SK-N-MC (cell line): ENCODE data around the gene GNAQ.

Experiments
- DNase-seq: peaks from one replicate; pipeline ENCODE4 v3.0.0-alpha.2; 2011; ENCODE audit warnings: low read depth, low spot score
- H3K27ac ChIP-seq: fragments of 200-600 bp; sonication (generic); 2 replicates; pipeline ENCODE4 v1.5.1; 2016; ENCODE audit warnings: mixed run types
- H3K36me3 ChIP-seq: fragments of 200-600 bp; sonication (generic); 2 replicates; pipeline ENCODE4 v1.6.1; 2017; ENCODE audit warnings: antibody characterized with exemption, low read length, mixed read lengths; ENCODE audit not compliant: insufficient read depth
- H3K4me3 ChIP-seq: fragments of 200-600 bp; sonication (generic); 2 replicates; pipeline ENCODE4 v1.5.1; 2016
- H3K9ac ChIP-seq: fragments of 200-600 bp; sonication (generic); 2 replicates; pipeline ENCODE4 v1.8.0; 2017; ENCODE audit warnings: mixed run types, mixed read lengths; ENCODE audit not compliant: insufficient read length
- H3K9me3 ChIP-seq: fragments of 200-600 bp; sonication (generic); 2 replicates; pipeline ENCODE4 v1.6.1; 2017; ENCODE audit warnings: low read depth, mild to moderate bottlenecking, antibody characterized with exemption, low read length, moderate library complexity, mixed read lengths
- EZH2 ChIP-seq: fragments of 200-600 bp; sonication (generic); IDR thresholded peaks from one replicate; pipeline ENCODE4 v1.6.1; 2017; ENCODE audit warnings: antibody characterized with exemption
- FOXP2 ChIP-seq: optimal IDR thresholded peaks from 2 replicates; pipeline ENCODE3; 2011; ENCODE audit warnings: mild to moderate bottlenecking, moderate library complexity; ENCODE audit not compliant: insufficient read depth; ENCODE audit errors: extremely low read length, control extremely low read depth
- POLR2AphosphoS5 ChIP-seq: IDR thresholded peaks from 2 replicates; pipeline ENCODE4 v1.6.1; 2012; ENCODE audit warnings: mild to moderate bottlenecking, low read depth, low read length, borderline replicate concordance

The GNAQ gene

GRCh38 chr9:77853716-77854115, 177.9 kb downstream of the GNAQ start:
- no peak overlapping the region for H3K9ac ChIP-seq
- TF ChIP-seq EZH2 (no peak), POLR2AphosphoS5 (no peak), FOXP2 (no peak)
- no peaks in the 10 kb centered on the region for H3K36me3 ChIP-seq
- no peak for DNase-seq
- no peak overlapping the region for H3K4me3 ChIP-seq
- no peaks in the 10 kb centered on the region for H3K9me3 ChIP-seq
- H3K27ac ChIP-seq: no peak overlapping the region

DNA sequence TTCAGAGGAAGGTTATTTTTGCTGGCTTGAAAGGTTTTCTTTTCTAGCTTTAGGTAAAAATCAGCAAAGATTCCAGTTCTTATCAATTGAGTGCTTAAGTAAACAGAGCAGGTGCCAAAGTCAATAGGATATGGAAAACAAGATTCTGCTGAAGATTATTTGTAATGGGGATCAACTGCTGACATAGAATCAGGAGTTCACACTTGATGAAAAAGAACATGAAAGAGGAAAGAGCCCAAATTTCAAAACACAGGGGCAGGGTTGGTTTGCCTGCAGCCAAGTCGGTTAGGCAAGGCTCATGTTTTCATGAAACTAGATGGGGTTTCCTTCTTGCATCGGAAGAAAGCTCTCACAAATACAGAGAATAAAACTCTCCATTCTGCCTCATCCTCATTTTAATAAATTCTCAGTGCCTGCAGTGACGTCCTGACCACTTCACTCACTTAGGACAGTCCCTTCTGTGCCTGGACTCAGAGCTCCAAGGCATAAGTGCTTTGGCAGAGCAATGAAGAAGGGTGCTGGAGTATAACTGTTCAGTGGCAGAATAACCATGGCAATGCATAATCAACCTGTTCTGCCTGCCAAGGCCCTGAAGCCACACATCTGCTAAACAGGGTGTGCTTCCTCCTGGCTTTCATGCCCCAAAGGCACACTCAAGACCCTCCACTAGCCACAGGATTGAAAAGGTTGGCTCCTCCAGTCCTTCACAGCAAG, 179.6 kb downstream of the GNAQ start:
- Histone ChIP-seq H3K9me3 (no peaks in the 10 kb centered on the region), H3K27ac (no peak overlapping the region), H3K36me3 (no peaks in the 10 kb centered on the region), H3K9ac (no peak overlapping the region), H3K4me3 (no peak overlapping the region)
- DNase-seq: no peak
- TF ChIP-seq FOXP2 (no peak), POLR2AphosphoS5 (no peak), EZH2 (no peak)

DNA sequence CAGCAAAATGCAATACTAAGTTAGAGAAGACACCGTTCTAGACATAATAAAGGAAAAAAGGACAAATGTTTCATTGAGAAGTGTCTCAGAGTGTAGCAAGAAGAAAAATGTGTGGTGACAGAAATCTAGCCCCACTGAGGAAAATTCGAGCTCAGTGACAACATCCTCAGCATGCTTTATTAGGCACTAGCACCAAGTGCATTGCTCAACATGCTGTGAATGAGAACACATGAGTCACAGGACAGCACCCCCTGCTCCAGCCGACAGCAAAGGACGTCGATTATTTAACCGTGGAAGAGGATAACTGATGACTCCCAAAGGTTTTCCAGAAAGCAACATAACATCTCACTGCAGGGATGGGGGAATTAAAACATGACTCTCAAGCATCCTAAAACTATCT, 182.7 kb downstream of the GNAQ start:
- Histone ChIP-seq H3K9ac (no peak overlapping the region), H3K9me3 (no peaks in the 10 kb centered on the region), H3K36me3 (no peaks in the 10 kb centered on the region), H3K4me3 (no peak overlapping the region), H3K27ac (no peak overlapping the region)
- TF ChIP-seq EZH2 (no peak), FOXP2 (no peak)
- DNase-seq: no peak

DNA sequence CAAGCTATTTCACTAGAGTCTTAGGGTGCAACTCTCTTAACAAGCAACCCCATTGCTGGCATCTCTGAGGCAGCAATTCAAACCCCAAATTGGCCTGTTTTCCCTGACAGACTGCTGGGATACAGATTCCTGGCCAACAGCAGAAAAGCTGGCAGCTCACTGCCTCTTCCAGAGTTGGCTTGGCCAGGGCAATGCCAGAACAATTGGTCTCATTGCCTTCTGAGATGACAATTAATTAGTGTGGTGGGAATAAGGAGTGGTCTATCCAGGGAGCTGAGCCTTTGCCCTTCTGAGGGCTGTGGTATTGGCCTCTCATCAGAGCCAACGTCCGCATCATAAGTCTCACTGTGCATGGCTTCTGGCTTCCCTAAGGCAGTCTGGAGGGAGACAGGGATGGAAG, 183.2 kb downstream of the GNAQ start:
- no peak overlapping the region for H3K9ac ChIP-seq
- H3K9me3 ChIP-seq: no peaks in the 10 kb centered on the region
- no peak overlapping the region for H3K27ac ChIP-seq
- H3K4me3 ChIP-seq: no peak overlapping the region
- no peak for DNase-seq
- H3K36me3 ChIP-seq: no peaks in the 10 kb centered on the region
- TF ChIP-seq POLR2AphosphoS5: no peak
- TF ChIP-seq EZH2: no peak
- TF ChIP-seq FOXP2: no peak

- H3K9me3 ChIP-seq: no peaks in the 10 kb centered on the region
- H3K36me3 ChIP-seq: no peaks in the 10 kb centered on the region
- no peak for TF ChIP-seq FOXP2
- no peak for TF ChIP-seq POLR2AphosphoS5
- no peak for TF ChIP-seq EZH2
- DNase-seq: no peak
- H3K9ac ChIP-seq: no peak overlapping the region
- H3K27ac ChIP-seq: peak overlapping the region; percentile 55; the same call in 1 of the 2 replicates
- peak overlapping the region; percentile 44 for H3K4me3 ChIP-seq
Measured at GRCh38 chr9:77847626-77848025, 184.0 kb downstream of the GNAQ start.

DNA sequence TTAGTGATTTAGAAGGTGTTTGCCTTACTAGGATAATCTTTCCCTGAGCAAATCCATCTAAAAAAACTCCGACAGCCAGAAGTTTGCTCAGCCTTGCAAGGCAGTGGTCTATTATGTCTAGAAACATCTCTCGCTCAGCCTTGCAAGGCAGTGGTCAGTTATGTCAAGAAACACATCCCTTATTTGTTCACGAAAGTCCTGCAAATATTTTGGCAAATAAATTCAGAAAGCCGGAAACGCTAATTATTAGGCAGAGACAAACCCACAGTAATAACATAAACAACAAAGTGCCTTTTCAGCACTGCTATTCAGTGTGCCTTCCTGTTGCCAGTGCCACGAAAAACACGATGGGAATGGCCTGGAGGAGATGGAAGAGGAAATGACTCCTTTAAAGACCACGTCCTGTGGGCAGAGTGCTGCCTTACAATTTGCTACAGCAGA, 184.5 kb downstream of the GNAQ start:
- H3K9ac ChIP-seq: no peak overlapping the region
- H3K27ac ChIP-seq: peak overlapping the region; percentile 55; the same call in 1 of the 2 replicates
- H3K36me3 ChIP-seq: no peaks in the 10 kb centered on the region
- DNase-seq: peak; percentile 66
- TF ChIP-seq POLR2AphosphoS5 (peak; percentile 48; the same call in 1 of the 2 replicates), EZH2 (no peak), FOXP2 (no peak)
- H3K4me3 ChIP-seq: peak overlapping the region; percentile 44
- H3K9me3 ChIP-seq: no peaks in the 10 kb centered on the region

GRCh38 chr9:77844415-77844814, 187.2 kb downstream of the GNAQ start:
- Histone ChIP-seq H3K27ac (no peak overlapping the region), H3K9ac (no peak overlapping the region), H3K36me3 (no peaks in the 10 kb centered on the region), H3K9me3 (no peaks in the 10 kb centered on the region), H3K4me3 (no peak overlapping the region)
- TF ChIP-seq FOXP2: no peak
- TF ChIP-seq POLR2AphosphoS5: no peak
- TF ChIP-seq EZH2: no peak
- DNase-seq: no peak

DNA sequence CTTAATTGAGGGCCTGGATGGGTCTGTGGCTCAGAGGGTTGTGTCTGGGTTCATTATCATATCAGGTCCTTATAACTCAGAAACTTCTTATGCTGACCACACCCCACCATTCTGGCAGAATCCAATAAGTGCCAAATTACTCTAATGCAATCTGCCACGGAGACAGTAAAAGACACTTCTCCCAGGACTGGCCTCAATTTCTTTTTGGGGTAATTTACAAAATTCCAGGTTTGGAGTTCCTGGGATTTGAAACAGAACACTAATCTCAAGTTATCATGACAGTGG, 187.8 kb downstream of the GNAQ start:
- Histone ChIP-seq H3K4me3 (no peak overlapping the region), H3K9me3 (no peaks in the 10 kb centered on the region)

More for the DNA sequence above, 187.8 kb downstream of the GNAQ start:
- Histone ChIP-seq H3K36me3 (no peaks in the 10 kb centered on the region), H3K27ac (no peak overlapping the region), H3K9ac (no peak overlapping the region)
- no peak for DNase-seq
- no peak for TF ChIP-seq POLR2AphosphoS5
- no peak for TF ChIP-seq FOXP2
- no peak for TF ChIP-seq EZH2
